ENCODE results near the gene FXYD6.

The FXYD6 gene

DNA sequence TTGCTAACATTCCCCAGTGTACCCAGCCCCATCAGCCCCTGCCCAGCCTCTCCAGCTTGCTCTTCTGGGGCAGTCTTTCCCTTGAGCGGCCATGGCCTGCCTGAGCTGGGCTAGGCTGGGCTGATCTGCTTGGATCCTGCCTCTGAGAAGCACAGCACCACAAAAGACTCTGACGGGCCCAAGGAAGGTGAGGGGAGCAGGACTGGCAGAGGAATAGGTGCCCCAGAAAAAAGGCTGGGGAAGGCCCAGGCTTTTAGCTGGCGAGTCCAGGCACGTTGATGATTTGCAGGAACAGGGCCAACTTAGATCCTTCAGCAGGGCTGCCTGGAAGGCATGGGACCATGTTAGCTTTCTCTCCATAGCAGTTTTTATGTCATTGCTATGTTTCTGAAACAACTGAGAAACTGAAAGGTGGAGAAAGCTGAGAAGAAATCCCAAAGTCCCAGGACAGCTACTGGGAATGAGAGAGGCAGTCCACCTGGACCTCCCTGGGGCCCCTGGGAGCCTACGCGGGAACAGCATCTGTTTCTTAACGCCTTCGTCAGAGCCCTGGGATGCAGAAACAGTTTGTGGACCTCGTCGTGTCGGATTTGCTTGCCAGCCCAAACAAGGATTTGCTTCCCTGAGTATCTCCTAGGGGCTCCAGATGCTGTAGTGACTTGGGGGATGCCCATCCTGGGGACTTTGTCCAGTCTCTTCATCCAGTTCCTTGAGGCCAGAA, 24.4 kb upstream of the FXYD6 start:
- TF ChIP-seq, protein P1, sequence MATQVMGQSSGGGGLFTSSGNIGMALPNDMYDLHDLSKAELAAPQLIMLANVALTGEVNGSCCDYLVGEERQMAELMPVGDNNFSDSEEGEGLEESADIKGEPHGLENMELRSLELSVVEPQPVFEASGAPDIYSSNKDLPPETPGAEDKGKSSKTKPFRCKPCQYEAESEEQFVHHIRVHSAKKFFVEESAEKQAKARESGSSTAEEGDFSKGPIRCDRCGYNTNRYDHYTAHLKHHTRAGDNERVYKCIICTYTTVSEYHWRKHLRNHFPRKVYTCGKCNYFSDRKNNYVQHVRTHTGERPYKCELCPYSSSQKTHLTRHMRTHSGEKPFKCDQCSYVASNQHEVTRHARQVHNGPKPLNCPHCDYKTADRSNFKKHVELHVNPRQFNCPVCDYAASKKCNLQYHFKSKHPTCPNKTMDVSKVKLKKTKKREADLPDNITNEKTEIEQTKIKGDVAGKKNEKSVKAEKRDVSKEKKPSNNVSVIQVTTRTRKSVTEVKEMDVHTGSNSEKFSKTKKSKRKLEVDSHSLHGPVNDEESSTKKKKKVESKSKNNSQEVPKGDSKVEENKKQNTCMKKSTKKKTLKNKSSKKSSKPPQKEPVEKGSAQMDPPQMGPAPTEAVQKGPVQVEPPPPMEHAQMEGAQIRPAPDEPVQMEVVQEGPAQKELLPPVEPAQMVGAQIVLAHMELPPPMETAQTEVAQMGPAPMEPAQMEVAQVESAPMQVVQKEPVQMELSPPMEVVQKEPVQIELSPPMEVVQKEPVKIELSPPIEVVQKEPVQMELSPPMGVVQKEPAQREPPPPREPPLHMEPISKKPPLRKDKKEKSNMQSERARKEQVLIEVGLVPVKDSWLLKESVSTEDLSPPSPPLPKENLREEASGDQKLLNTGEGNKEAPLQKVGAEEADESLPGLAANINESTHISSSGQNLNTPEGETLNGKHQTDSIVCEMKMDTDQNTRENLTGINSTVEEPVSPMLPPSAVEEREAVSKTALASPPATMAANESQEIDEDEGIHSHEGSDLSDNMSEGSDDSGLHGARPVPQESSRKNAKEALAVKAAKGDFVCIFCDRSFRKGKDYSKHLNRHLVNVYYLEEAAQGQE (IDR thresholded peaks at IDR 0.05; ENCODE audit: insufficient read depth in 1 of 2, low read depth in 2 of 2, low read length in 2 of 2) = no peak

DNA sequence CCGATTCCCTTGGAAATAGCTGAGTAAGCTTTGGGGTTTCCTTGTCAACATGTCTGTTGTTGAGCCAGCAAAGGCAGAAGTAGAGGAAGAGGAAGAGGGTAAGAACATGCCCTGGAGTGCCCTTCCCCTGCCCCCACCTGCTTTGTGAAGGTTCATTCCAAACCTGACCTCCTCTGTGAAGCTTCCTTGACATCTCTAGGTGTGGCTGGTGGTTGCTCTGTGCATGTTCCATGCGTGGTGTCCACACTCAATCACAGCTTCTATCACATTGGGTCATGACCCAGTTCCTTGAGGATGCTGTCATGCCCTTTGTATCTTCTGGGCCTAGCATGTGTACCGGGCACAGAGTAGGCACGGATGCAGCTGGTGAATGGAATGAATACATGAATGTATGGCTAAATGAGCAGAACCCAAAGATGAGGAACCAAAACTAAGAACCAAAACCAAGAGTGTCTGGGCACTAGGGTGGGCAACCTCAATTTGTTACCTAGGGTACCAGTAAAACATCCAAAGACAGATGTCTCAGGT, 23.7 kb upstream of the FXYD6 start:
- TF ChIP-seq FOXP2 (optimal IDR thresholded peaks at IDR 0.05; ENCODE audit: borderline replicate concordance, extremely low read depth, extremely low read length, insufficient read depth) (no peak), POLR2AphosphoS5 (IDR thresholded peaks at IDR 0.05; ENCODE audit: low read depth, low read length) (no peak), TAF1 (IDR thresholded peaks at IDR 0.05; ENCODE audit: borderline replicate concordance, insufficient read depth, low read length) (no peak), SIN3A (IDR thresholded peaks at IDR 0.05; ENCODE audit: borderline replicate concordance, insufficient read depth, low read length) (no peak)
- TF ChIP-seq, protein P1 (IDR thresholded peaks at IDR 0.05; ENCODE audit: insufficient read depth in 1 of 2, low read depth in 2 of 2, low read length in 2 of 2) = no peak

DNA sequence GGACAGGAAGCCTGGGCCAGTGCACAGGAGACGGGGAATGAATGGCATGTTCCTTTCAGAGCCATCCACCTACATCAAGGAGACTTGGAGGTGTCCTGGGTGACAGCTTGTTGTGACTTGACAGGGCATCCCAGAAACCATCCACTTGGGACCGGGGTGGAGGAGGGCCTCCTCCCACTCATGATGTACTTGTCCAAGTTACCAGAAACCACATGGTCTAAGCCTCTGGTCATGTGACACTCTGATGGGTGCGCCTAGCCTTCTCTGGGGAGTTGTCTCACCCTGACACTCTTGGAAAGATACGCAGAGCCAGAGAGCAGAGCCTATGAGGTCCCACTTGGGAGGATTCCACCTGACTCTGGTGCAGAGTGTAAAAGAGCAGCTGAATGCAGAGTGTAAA, 21.6 kb upstream of the FXYD6 start:
- TF ChIP-seq SIN3A (IDR thresholded peaks at IDR 0.05; ENCODE audit: borderline replicate concordance, insufficient read depth, low read length) = no peak
- TF ChIP-seq POLR2AphosphoS5 (IDR thresholded peaks at IDR 0.05; ENCODE audit: low read depth, low read length) = no peak
- TF ChIP-seq, protein P1 (IDR thresholded peaks at IDR 0.05; ENCODE audit: insufficient read depth in 1 of 2, low read depth in 2 of 2, low read length in 2 of 2) = no peak

DNA sequence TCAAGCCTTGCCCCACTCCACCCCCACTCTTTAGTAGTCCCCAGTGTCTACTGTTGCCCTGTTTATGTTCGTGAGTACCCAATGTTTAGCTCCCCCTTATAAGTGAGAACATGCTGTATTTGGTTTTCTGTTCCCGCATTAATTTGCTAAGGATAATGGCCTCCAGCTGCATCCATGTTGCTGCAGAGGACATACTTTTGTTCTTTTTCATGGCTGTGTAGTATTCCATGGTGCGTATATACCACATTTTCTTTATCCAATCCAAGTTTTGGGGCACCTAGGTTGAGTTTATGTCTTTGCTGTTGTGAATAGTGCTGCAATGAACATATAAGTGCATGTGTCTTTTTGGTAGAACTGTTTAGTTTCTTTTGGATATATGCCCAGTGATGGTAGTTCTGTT, 16.2 kb upstream of the FXYD6 start:
- TF ChIP-seq, protein P1 (IDR thresholded peaks at IDR 0.05; ENCODE audit: insufficient read depth in 1 of 2, low read depth in 2 of 2, low read length in 2 of 2) = no peak
- TF ChIP-seq POLR2AphosphoS5 (IDR thresholded peaks at IDR 0.05; ENCODE audit: low read depth, low read length) (no peak), SIN3A (IDR thresholded peaks at IDR 0.05; ENCODE audit: borderline replicate concordance, insufficient read depth, low read length) (no peak), FOXP2 (optimal IDR thresholded peaks at IDR 0.05; ENCODE audit: borderline replicate concordance, extremely low read depth, extremely low read length, insufficient read depth) (no peak), TAF1 (IDR thresholded peaks at IDR 0.05; ENCODE audit: borderline replicate concordance, insufficient read depth, low read length) (no peak)

DNA sequence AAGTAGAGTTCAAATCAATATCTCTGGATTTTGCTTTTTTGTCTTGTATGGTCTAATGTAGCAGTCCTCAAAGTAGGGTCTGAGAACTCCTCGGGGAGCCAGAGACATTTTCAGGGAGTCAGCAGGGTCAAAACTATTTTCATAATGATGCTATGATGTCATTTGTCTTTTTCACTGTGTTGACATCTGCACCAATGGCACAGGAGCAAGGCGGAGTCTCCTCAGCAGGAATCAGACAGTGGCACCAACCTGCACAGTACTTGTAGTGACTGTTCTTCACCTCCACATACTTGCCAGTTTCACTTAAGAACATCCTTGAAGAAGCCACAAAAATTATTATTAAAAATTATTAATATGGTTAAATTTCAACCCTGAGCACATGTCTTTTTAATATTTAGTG, 14.9 kb upstream of the FXYD6 start:
- TF ChIP-seq FOXP2 (optimal IDR thresholded peaks at IDR 0.05; ENCODE audit: borderline replicate concordance, extremely low read depth, extremely low read length, insufficient read depth) = no peak
- no peak for TF ChIP-seq SIN3A (IDR thresholded peaks at IDR 0.05; ENCODE audit: borderline replicate concordance, insufficient read depth, low read length)
